Measurements from ENCODE around the gene PTCH2. TPM values are rescaled to one million over a fixed set of nuclear protein-coding genes. Genes with fewer than 3 reads are reported as not detected.

The PTCH2 gene
- total RNA-seq, 2 experiments from 2014 or later: 1.2 TPM

- peaks cover 31% of the 10 kb centered on the region for H3K4me1 Mint-ChIP-seq (ENCODE audit: low read depth)
- H3K27ac Mint-ChIP-seq: peak overlapping the region; percentile 53
- intact Hi-C loops (cut with DNase I, micrococcal nuclease): loop anchor here in 1 of 2 experiments (5.0 kb wide), 3 partner anchors 37 to 517 kb away; no protein-coding TSS in a partner anchor
- no peaks in the 10 kb centered on the region for H3K9me3 ChIP-seq (ENCODE audit: control insufficient read depth in 1 of 2, insufficient read depth in 1 of 2, low read length in 2 of 2)
- no peaks in the 10 kb centered on the region for H3K9me3 Mint-ChIP-seq
- no peaks in the 10 kb centered on the region for H3K27me3 Mint-ChIP-seq
- no peak overlapping the region for H3K27ac ChIP-seq (ENCODE audit: low read depth in 1 of 2, low read length in 2 of 2)
- peaks cover 18% of the 10 kb centered on the region for H3K36me3 ChIP-seq (ENCODE audit: insufficient read depth, low read length)
- DNase-seq (no peak), ATAC-seq (ENCODE audit: poor library complexity) (no peak)
- ChIA-PET POLR2A (interaction anchor here (1.3 to 5.6 kb wide), 11 partner anchors 9 to 555 kb away, joined by 3 to 61 read pairs (median 9); partner anchors contain the start of genes BTBD19, DYNLT4, HECTD3 and MUTYH), CTCF (interaction anchor here (0.6 to 3.6 kb wide), 9 partner anchors 8 to 226 kb away, joined by 3 to 20 read pairs (median 5); partner anchors contain the start of genes EIF2B3, HECTD3, PLK3 and RNU5D-1)
- H3K27me3 ChIP-seq (ENCODE audit: control insufficient read depth in 1 of 2, insufficient read depth in 2 of 2, low read length in 2 of 2): no peaks in the 10 kb centered on the region
- no peak for TF ChIP-seq CTCF (IDR thresholded peaks at IDR 0.05)
- peaks cover 17% of the 10 kb centered on the region for H3K36me3 Mint-ChIP-seq (ENCODE audit: low read depth)
- H3K4me3 Mint-ChIP-seq: peak overlapping the region; percentile 86
- H3K4me1 ChIP-seq (ENCODE audit: insufficient read depth, low read length): peaks cover 35% of the 10 kb centered on the region
- H3K4me3 ChIP-seq (ENCODE audit: low read length): no peak overlapping the region
These were observed 58.0 kb downstream of the PTCH2 start for GRCh38 chr1:44785029-44785380.

GRCh38 chr1:44784094-44785028 is 58.7 kb downstream of the PTCH2 start:
- DNase-seq: peak in 5 of 14 experiments; percentile 12 to 66 (median 53)

More at GRCh38 chr1:44784094-44785028, 58.7 kb downstream of the PTCH2 start:
- no peaks in the 10 kb centered on the region for H3K9me3 Mint-ChIP-seq
- ChIA-PET POLR2A (interaction anchor here (1.1 to 5.6 kb wide), 12 partner anchors 8 to 555 kb away, joined by 3 to 61 read pairs (median 8); partner anchors contain the start of genes BTBD19, HECTD3, MUTYH and PLK3), CTCF (interaction anchor here (0.6 to 3.6 kb wide), 9 partner anchors 9 to 227 kb away, joined by 3 to 20 read pairs (median 5); partner anchors contain the start of genes EIF2B3, HECTD3, PLK3 and RNU5D-1)
- H3K27me3 Mint-ChIP-seq: no peaks in the 10 kb centered on the region
- H3K4me1 Mint-ChIP-seq (ENCODE audit: low read depth): peaks cover 31% of the 10 kb centered on the region
- peak overlapping the region; percentile 53 for H3K27ac Mint-ChIP-seq
- Histone ChIP-seq H3K4me3 (ENCODE audit: low read length) (peak overlapping the region; percentile 53), H3K27me3 (ENCODE audit: control insufficient read depth in 1 of 2, insufficient read depth in 2 of 2, low read length in 2 of 2) (no peaks in the 10 kb centered on the region), H3K36me3 (ENCODE audit: insufficient read depth, low read length) (peaks cover 24% of the 10 kb centered on the region), H3K4me1 (ENCODE audit: insufficient read depth, low read length) (peaks cover 35% of the 10 kb centered on the region), H3K9me3 (ENCODE audit: control insufficient read depth in 1 of 2, insufficient read depth in 1 of 2, low read length in 2 of 2) (no peaks in the 10 kb centered on the region), H3K27ac (ENCODE audit: low read depth in 1 of 2, low read length in 2 of 2) (no peak overlapping the region)
- peaks cover 22% of the 10 kb centered on the region for H3K36me3 Mint-ChIP-seq (ENCODE audit: low read depth)
- intact Hi-C loops (cut with DNase I, micrococcal nuclease): loop anchor here (5.0 kb wide), 3 partner anchors 38 to 518 kb away; no protein-coding TSS in a partner anchor
- peak overlapping the region; percentile 86 for H3K4me3 Mint-ChIP-seq
- peak; percentile 43 for ATAC-seq (ENCODE audit: poor library complexity)
- peak; percentile 37 for TF ChIP-seq CTCF (IDR thresholded peaks at IDR 0.05)
